ENCODE results near the gene ARMH2.

DNA sequence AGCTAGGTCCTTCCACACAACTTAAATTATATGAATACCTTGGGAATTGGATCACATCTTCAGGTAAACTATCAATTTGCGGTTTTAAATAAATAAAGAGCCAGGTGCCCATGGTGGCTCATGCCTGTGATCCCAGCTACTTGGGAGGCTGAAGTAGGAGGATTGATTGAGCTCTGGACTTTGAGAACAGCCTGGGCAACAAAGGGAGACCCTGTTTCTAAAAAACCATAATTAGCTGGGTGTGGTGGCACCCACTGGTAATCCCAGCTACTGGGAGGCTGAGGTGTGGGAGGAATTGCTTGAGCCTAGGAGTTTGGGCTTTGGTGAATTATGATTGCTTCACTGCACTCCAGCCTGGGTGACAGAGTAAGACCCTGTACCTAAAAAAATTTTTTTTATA lies 20.6 kb downstream of the ARMH2 start:
- TF ChIP-seq, protein P1, sequence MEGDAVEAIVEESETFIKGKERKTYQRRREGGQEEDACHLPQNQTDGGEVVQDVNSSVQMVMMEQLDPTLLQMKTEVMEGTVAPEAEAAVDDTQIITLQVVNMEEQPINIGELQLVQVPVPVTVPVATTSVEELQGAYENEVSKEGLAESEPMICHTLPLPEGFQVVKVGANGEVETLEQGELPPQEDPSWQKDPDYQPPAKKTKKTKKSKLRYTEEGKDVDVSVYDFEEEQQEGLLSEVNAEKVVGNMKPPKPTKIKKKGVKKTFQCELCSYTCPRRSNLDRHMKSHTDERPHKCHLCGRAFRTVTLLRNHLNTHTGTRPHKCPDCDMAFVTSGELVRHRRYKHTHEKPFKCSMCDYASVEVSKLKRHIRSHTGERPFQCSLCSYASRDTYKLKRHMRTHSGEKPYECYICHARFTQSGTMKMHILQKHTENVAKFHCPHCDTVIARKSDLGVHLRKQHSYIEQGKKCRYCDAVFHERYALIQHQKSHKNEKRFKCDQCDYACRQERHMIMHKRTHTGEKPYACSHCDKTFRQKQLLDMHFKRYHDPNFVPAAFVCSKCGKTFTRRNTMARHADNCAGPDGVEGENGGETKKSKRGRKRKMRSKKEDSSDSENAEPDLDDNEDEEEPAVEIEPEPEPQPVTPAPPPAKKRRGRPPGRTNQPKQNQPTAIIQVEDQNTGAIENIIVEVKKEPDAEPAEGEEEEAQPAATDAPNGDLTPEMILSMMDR (IDR thresholded peaks at IDR 0.05): no peak
- no peak for TF ChIP-seq POLR2A (IDR thresholded peaks at IDR 0.05)
